K562 (cell line): ENCODE data around the gene FAAP100.

Source experiments
- TAF1 ChIP-seq: IDR thresholded peaks from 2 replicates; pipeline ENCODE4 v1.6.1; 2011; ENCODE audit warnings: mild to moderate bottlenecking, low read length, moderate library complexity; ENCODE audit not compliant: insufficient read depth, control insufficient read depth, severe bottlenecking; ENCODE audit errors: extremely low read depth
- TCF7L2 ChIP-seq: fragments of 150-350 bp; IDR thresholded peaks from 2 replicates; pipeline ENCODE4 v1.6.1; 2016; ENCODE audit warnings: low read depth, mild to moderate bottlenecking, low read length, moderate library complexity
- ZNF133 ChIP-seq: fragments of 250-450 bp; sonication (Bioruptor Pico); IDR thresholded peaks from 2 replicates; pipeline ENCODE4 v1.4.0; 2020; ENCODE audit warnings: mild to moderate bottlenecking
- ZNF146 ChIP-seq: IDR thresholded peaks from one replicate; pipeline ENCODE4 v1.6.1; 2018; ENCODE audit warnings: missing compliant biosample characterization; ENCODE audit not compliant: unreplicated experiment
- TF ChIP-seq, protein P1 (sequence below), 2 experiments: fragments of 450-650 bp in 1 of 2; sonication (generic) in 1 of 2; formaldehyde crosslinking in 1 of 2; IDR thresholded peaks in 1 of 2; conservative IDR thresholded peaks in 1 of 2; 2 replicates each; pipeline versions ENCODE4 v1.6.1 to v1.8.1; 2016 to 2023; ENCODE audit warnings: mild to moderate bottlenecking in 2 of 2, moderate library complexity in 2 of 2, inconsistent platforms in 1 of 2, missing genetic modification reagents in 1 of 2
- TF ChIP-seq, protein P2 (sequence below), 3 experiments: IDR thresholded peaks in 2 of 3; conservative IDR thresholded peaks in 1 of 3; 2 replicates each; pipeline ENCODE4 v1.5.1; 2011 to 2012; ENCODE audit warnings: low read length in 3 of 3, mild to moderate bottlenecking in 3 of 3, control low read depth in 2 of 3, improper control_type of control experiment in 1 of 3, inconsistent platforms in 1 of 3, low read depth in 1 of 3, mixed read lengths in 1 of 3, moderate library complexity in 1 of 3; ENCODE audit not compliant: insufficient read depth in 2 of 3

GRCh38 chr17:81582341-81582740 lies 30.2 kb upstream of the FAAP100 start:
- TF ChIP-seq TAF1 (no peak), TCF7L2 (no peak), ZNF146 (no peak), ZNF133 (CRISPR knock-in tag) (no peak)
- TF ChIP-seq, protein P1, sequence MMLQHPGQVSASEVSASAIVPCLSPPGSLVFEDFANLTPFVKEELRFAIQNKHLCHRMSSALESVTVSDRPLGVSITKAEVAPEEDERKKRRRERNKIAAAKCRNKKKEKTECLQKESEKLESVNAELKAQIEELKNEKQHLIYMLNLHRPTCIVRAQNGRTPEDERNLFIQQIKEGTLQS (IDR thresholded peaks at IDR 0.05): no peak
- TF ChIP-seq, protein P1 (CRISPR knock-in tag; conservative IDR thresholded peaks at IDR 0.05): no peak
- TF ChIP-seq, protein P2, sequence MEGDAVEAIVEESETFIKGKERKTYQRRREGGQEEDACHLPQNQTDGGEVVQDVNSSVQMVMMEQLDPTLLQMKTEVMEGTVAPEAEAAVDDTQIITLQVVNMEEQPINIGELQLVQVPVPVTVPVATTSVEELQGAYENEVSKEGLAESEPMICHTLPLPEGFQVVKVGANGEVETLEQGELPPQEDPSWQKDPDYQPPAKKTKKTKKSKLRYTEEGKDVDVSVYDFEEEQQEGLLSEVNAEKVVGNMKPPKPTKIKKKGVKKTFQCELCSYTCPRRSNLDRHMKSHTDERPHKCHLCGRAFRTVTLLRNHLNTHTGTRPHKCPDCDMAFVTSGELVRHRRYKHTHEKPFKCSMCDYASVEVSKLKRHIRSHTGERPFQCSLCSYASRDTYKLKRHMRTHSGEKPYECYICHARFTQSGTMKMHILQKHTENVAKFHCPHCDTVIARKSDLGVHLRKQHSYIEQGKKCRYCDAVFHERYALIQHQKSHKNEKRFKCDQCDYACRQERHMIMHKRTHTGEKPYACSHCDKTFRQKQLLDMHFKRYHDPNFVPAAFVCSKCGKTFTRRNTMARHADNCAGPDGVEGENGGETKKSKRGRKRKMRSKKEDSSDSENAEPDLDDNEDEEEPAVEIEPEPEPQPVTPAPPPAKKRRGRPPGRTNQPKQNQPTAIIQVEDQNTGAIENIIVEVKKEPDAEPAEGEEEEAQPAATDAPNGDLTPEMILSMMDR (IDR thresholded peaks at IDR 0.05 in 2 of 3, conservative IDR thresholded peaks at IDR 0.05 in 1 of 3; ENCODE audit: insufficient read depth in 2 of 3, low read depth in 1 of 3, low read length in 3 of 3): no peak
